HG03469 (cell line): ENCODE results near the gene KRT12.
"Not testable (repeated sequence)": the region's sequence is repeated elsewhere in the genome, so short reads cannot be mapped to it uniquely, and the experiment has no call there.

Source experiments
- ATAC-seq: cut with Tn5 transposase; IDR thresholded peaks from one replicate; pipeline ENCODE4 v1.9.1; 2021; ENCODE audit warnings: mild to moderate bottlenecking, moderate library complexity, moderate number of reproducible peaks; ENCODE audit not compliant: unreplicated experiment

The KRT12 gene

DNA sequence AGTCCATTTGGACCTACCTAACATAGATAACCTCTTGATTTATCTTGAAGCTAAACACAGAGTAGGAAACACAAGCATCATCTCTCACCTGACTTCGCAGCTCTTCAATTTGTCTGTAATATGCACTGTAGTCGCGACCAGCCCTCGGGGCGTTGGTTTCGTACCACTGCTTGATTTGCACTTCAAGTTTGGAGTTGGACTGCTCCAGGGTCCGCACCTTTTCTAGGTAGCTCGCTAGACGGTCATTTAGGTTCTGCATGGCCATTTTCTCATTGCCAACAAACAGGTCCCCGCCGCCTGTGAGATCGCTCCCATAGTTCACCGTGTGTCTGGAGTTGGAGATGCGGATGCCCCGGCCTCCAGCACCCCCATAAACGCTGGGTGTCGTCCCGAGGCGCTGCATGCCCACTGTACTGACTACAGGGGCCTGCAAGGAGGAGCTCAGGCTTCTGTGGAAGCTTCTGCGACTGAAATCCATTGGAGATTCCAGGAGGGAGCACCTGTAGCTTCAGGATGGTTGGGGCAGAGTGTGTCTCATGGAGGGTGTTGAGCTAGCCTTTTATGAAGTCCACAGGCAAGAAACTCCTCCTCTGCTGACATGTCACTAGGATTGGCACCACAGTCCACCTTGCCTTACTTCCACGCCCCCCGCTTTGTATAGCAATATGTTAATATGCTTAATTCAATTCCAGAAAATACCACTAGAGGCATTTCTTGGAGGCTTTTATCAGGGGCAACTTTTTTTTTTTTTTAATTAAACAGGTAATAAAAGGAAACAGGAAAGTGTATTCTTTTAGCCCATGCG, 17.9 kb upstream of the KRT12 start, which contains the start of gene KRT20:
TSS of gene KRT20 (minus strand) at position 535 of the 805 bp plus-strand sequence. CDS start at position 478, 57 bp downstream.
- ATAC-seq = no peak

DNA sequence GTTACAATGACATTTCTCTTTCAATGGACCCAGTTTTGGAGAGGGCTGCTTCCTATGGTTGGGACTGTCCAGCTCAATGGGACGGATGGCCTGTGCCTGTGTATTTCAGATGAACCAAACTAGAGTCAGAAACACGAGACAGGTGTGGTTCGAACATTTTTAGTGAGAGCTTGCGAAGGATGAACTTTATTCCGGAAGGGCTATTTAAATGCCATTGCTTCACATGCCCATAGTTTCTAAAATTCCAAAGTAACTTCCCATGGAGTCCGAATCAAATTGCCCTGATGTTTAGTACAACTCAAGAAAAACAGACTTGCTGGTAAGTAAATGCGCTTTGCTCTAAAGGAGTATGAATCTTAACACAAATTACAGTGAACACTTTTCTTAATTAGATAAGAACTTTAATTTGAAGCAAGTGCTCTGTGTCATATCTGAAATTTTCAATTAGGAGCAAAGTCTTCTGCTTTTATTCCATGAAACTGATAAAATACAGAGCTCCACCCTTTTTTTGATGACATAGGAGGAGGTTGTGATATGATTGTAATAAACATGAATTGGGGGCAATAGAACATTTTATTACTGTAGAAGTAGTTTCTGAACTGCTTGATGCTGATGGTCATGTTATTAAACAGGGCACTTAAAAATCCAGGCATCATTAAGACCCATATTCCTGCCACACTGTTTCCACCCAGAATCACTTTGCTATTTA, 16.8 kb upstream of the KRT12 start:
- ATAC-seq = no peak

DNA sequence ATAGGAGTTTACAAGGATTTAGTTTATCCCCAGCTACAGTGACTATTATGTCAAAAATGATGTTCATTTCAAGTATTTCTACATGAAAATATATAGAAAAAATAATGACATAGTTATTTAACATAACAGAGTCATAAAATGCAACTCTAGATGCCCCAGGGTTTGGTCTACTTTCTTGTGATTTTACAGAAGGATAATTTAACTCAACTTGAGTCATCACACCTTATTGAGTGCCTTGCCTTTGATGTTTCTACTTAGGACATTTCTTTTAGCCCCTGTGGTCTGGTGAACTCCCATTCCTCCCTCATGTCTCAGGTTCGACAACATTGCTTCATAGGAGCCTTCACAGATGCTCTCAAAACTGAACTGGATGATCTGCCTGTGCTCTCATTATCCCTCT, 16.0 kb upstream of the KRT12 start:
- ATAC-seq = no peak

DNA sequence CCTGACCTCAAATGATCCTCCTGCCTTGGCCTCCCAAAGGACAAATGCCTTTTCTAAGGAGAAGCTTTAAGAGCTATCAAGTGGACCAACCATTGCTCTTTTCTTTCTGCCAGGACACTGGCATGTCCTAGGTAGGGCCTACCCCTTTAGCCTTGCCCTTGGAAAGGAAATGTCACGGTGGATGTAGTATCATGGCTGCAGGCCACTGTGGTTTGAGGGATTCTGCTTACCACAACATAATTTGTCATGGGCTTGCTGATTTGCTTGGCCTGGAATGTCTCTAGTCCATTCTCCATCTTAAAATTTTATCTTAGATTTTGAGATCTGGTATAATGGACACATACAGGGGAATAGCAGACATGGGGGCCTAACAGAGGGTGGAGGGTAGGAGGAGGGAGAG, 12.0 kb upstream of the KRT12 start:
- ATAC-seq = no peak

DNA sequence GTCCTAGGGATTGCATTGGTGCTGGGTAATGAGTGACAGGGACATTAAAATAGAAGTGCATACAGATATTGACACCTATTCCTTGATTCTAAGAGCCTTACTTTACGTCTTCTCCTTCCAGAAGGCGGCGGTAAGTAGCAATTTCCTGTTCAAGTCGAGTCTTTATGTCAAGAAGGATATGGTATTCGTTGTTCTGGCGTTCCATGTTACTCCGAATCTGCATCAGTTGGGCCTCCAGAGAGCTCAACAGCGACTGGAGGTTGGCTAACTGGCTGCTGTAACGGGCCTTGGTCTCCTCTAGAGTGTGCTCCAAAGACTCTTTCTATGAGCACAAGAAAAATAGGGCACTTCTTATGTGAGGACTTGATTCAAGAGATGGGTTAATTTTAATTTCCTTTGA, 11.0 kb upstream of the KRT12 start:
- ATAC-seq = no peak

- no peak for ATAC-seq
These were observed 6.8 kb upstream of the KRT12 start for GRCh38 chr17:40873801-40874200.

- no peak for ATAC-seq
These were observed 6.2 kb upstream of the KRT12 start for GRCh38 chr17:40873255-40873654.

GRCh38 chr17:40872416-40872815, 5.4 kb upstream of the KRT12 start:
- no peak for ATAC-seq

- ATAC-seq = no peak
These were observed 4.3 kb upstream of the KRT12 start for GRCh38 chr17:40871316-40871715.

GRCh38 chr17:40870136-40870535, 3.1 kb upstream of the KRT12 start:
- ATAC-seq = no peak

GRCh38 chr17:40864661-40865390, 2.2 kb downstream of the KRT12 start:
- no peak for ATAC-seq

GRCh38 chr17:40862985-40863733, 3.9 kb downstream of the KRT12 start:
- no peak for ATAC-seq

- no peak for ATAC-seq
These were observed 7.5 kb downstream of the KRT12 start for GRCh38 chr17:40859536-40859935.

DNA sequence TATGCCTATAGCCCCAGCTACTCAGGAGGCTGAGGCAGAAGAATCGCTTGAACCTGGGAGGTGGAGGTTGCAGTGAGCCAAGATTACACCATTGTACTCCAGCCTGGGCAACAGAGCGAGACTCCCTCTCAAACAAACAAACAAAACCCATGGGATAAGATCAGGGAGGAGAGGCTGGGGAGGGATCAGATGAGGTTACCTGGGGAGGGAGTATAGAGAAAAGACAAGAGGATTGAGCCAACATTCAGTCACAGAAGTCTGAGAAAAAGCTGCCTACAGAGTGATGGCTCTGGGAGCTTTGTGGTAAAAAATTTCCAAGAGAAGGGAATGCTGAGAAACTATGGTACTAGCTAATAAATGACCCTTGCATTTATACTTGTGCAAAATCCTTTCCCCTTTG, 8.4 kb downstream of the KRT12 start:
- not testable (repeated sequence) for ATAC-seq

DNA sequence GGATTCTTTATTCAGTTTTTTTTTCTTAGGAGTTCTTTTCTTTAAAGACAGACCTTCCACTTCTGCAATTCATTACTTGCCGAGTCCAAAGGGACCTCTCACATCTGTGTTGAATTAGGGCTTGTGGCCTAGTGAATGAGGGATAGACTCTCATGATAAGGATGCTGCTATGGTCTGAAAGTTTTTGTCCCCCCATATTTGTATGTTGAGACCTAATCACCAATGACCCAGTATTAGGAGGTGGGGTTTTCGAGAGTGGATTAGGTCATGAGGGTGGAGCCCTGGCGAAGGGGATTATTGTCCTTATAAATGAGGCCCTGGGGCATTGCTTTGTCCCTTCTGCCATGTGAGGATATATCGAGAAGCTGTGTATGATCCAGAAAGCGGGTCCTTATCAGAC, 9.5 kb downstream of the KRT12 start:
- ATAC-seq = no peak

- ATAC-seq = no peak
These were observed 12.7 kb downstream of the KRT12 start for GRCh38 chr17:40854175-40854814.

DNA sequence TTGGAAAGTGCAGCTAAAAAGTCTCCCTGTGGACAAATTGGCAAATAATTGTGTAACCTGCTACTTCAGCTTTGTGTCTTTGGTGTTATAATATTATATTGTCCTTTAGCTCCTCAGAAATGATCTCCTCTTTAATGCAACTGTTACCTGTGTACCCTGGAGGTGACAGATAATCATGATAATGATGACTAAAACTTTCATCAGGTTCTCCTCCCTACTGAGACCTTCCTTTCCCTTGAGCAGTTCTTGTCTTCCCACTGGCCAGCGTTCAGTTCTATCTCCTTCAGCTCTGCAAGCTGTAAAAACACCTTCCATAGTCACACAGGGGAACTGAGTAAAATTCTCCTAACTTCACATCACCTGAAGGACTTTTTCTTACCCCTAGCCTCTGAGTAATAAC, 14.7 kb downstream of the KRT12 start:
- ATAC-seq = no peak

GRCh38 chr17:40850293-40850972, 16.6 kb downstream of the KRT12 start:
- no peak for ATAC-seq

DNA sequence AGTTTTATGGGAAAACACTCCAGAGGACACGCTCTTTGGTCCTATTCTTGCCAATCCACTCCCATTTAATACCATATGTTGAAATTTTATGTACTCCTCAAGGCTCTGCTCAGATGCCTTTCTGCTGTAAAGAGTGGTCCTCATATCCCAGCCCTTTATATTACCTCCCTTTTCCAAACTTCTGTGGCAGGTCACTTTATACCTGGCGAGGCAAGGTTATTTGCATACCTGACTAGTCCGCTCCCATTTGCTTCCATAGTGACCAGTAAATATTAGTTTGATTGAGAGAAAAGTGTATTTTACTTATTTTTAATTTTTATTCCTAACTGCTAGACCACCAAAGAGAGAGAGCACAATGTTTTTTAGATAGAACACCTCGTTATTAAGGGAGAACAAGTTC, 17.3 kb downstream of the KRT12 start:
- no peak for ATAC-seq
